Stomach (tissue), 19 donors: ENCODE data around the gene ATP2B1. TPM values are rescaled to one million over a fixed set of nuclear protein-coding genes. Genes with fewer than 3 reads are reported as not detected.
"Not testable (repeated sequence)": the region's sequence is repeated elsewhere in the genome, so short reads cannot be mapped to it uniquely, and the experiment has no call there.

ENCODE experiments used
- DNase-seq, 2 donors: peaks; one replicate each; pipeline versions ENCODE4 v3.0.0 to v3.0.0-alpha.2; 2013 to 2019
- H3K27ac ChIP-seq, 5 donors: fragments of 200-600 bp in 4 of 5; sonication (generic) in 4 of 5; one replicate each; pipeline ENCODE4 v1.5.1; 2013 to 2019; ENCODE audit warnings: mild to moderate bottlenecking in 1 of 5, moderate library complexity in 1 of 5
- H3K27me3 ChIP-seq, 3 donors: fragments of 200-600 bp; sonication (generic); one replicate each; pipeline ENCODE4 v1.5.1; 2017 to 2019; ENCODE audit warnings: mixed run types in 1 of 3
- H3K36me3 ChIP-seq, 4 donors: fragments of 200-600 bp; sonication (generic); 1 replicate in 3 of 4; 2 replicates in 1 of 4; pipeline ENCODE4 v1.5.1; 2016 to 2019
- H3K4me1 ChIP-seq, 4 donors: fragments of 200-600 bp; sonication (generic); one replicate each; pipeline ENCODE4 v1.5.1; 2016 to 2019
- H3K4me3 ChIP-seq, 4 donors: fragments of 200-600 bp; sonication (generic) in 3 of 4; one replicate each; pipeline ENCODE4 v1.5.1; 2016 to 2019; ENCODE audit warnings: mild to moderate bottlenecking in 1 of 4
- H3K9me3 ChIP-seq, 4 donors: fragments of 200-600 bp; sonication (generic); one replicate each; pipeline ENCODE4 v1.5.1; 2016 to 2019
- EP300 ChIP-seq: sonication (generic); formaldehyde crosslinking; IDR thresholded peaks from one replicate; pipeline ENCODE4 v1.6.1; 2017; ENCODE audit warnings: antibody characterized with exemption
- POLR2A ChIP-seq, 4 donors: fragments of 450-650 bp; IDR thresholded peaks; one replicate each; pipeline ENCODE4 v1.6.1; 2016; ENCODE audit warnings: antibody characterized with exemption in 4 of 4, control low read depth in 2 of 4, mild to moderate bottlenecking in 1 of 4, moderate library complexity in 1 of 4
- POLR2AphosphoS5 ChIP-seq, 3 donors: sonication (generic); formaldehyde crosslinking; IDR thresholded peaks; one replicate each; pipeline ENCODE4 v1.6.1; 2016; ENCODE audit warnings: antibody characterized with exemption in 3 of 3
- WGBS, 5 donors: extraction: QIAGEN DNeasy Blood & Tissue Kit in 3 of 5; methylation state at CpG; one replicate each; pipeline versions ENCODE4 v1.1.5 to v1.1.7; 2013 to 2018; 5-methylcytosine and 5-hydroxymethylcytosine counted together
- intact Hi-C: fragments of 100-400 bp; cut with DNase I; formaldehyde crosslinking; loops from one replicate; pipeline ENCODE4 v1.15.1; 2023; ENCODE audit warnings: low total_unique reads
- long read RNA-seq, 10 donors: transcript quantifications; one replicate each; lab custom pipeline, GENCODE V29; 2026
- polyA plus RNA-seq, 3 donors: library from polyadenylated mRNA; stranded (reverse); fragments of 200-250 nt; gene quantifications; one replicate each; pipeline ENCODE4 v1.2.3, GENCODE V29; 2013
- total RNA-seq, 5 donors: library from RNA; depleted of rRNA; stranded (reverse); fragments of >200 nt; gene quantifications; one replicate each; pipeline versions ENCODE4 v1.1.0 to v1.2.3, GENCODE V29; 2014 to 2016
- TF ChIP-seq, protein P1 (sequence below), 7 experiments: fragments of 450-650 bp in 4 of 7; fragments of 200-600 bp in 3 of 7; sonication (generic) in 3 of 7; IDR thresholded peaks; one replicate each; pipeline ENCODE4 v1.5.1; 2016 to 2019; ENCODE audit warnings: antibody characterized with exemption in 7 of 7, control low read depth in 2 of 7, mild to moderate bottlenecking in 1 of 7
- donor health status: healthy with polysubstance abuse.
- donor health status: Bipolar disorder and iron deficiency.
- donor health status: healthy.

The ATP2B1 gene
- total RNA-seq: 10 to 100 TPM; 15.8 to 84.1 (median 31.0) TPM
- 1 to 10 TPM; 3.5 to 4.7 (median 4.0) TPM for polyA plus RNA-seq
- long read RNA-seq, donor 1, transcript ATP2B1-205 (2 exons, 874 nt): major isoform, 5 of 25 reads
- long read RNA-seq, donor 1, partial matches to known transcripts: 20 of 25 reads
- long read RNA-seq, donor 1, other reads (novel, unspliced or antisense): 0 of 25 reads
- long read RNA-seq, donor 2, full-length matches to known transcripts: 4 of 26 reads
- long read RNA-seq, donor 2, partial matches to known transcripts: 22 of 26 reads
- long read RNA-seq, donor 2, other reads (novel, unspliced or antisense): 0 of 26 reads
- long read RNA-seq, donor 3: 0 reads
- long read RNA-seq, donor 4: 0 reads
- long read RNA-seq, donor 5, partial matches to known transcripts: 13 of 13 reads
- long read RNA-seq, donor 5, other reads (novel, unspliced or antisense): 0 of 13 reads
- long read RNA-seq, donor 6, full-length matches to known transcripts: 11 of 33 reads
- long read RNA-seq, donor 6, partial matches to known transcripts: 22 of 33 reads
- long read RNA-seq, donor 6, other reads (novel, unspliced or antisense): 0 of 33 reads
- long read RNA-seq, donor 7, full-length matches to known transcripts: 7 of 38 reads
- long read RNA-seq, donor 7, partial matches to known transcripts: 22 of 38 reads
- long read RNA-seq, donor 7, other reads (novel, unspliced or antisense): 9 of 38 reads
- long read RNA-seq, donor 8, partial matches to known transcripts: 20 of 21 reads
- long read RNA-seq, donor 8, other reads (novel, unspliced or antisense): 0 of 21 reads
- long read RNA-seq, donor 9, partial matches to known transcripts: 28 of 32 reads
- long read RNA-seq, donor 9, other reads (novel, unspliced or antisense): 0 of 32 reads
- long read RNA-seq, donor 10, transcript ATP2B1-205 (2 exons, 874 nt): major isoform, 6 of 14 reads
- long read RNA-seq, donor 10, partial matches to known transcripts: 7 of 14 reads
- long read RNA-seq, donor 10, other reads (novel, unspliced or antisense): 0 of 14 reads

DNA sequence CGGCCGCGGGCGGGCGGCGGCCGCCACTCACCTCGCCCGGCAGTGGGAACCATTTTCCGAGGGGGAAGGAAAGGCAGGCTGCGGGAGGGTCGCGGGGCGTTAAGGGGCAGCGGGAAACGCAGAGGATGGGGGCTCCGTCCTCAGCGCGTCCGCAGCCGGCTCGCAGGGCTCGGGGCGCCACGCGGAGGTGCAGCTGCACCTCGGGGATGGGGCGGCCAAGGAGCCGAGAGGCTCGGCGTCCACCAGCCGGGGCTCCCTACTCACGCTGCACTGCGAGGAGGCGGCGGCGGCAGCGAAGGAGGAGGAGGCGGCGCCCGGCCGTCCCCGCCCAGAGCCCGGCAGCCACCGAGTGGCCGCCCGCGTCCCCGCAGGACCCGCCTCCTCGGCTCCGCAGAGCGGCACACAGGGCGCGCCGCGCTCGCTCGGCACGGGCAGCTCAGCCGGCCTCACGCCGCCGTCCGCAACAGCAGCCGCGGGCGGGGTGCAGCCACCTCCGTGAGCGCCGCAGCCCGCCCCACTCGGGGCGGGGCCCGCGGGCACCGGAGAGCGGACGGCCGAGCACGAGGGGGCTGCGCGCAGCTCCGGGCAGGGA, at the start of gene ATP2B1:
TSS of gene ATP2B1 (minus strand) at position 274 of the 592 bp plus-strand sequence. CDS start 52,952 bp downstream, outside the sequence.
- Histone ChIP-seq H3K4me3 (peak within 1 kb of the TSS; percentile 83 to 93 (median 90)), H3K4me1 (peaks cover 8 to 36% (median 19%) of the 10 kb centered on the region in 4 donors), H3K9me3 (no peaks in the 10 kb centered on the region), H3K27ac (peak within 1 kb of the TSS; percentile 95 to 100 (median 98)), H3K36me3 (no peaks in the 10 kb centered on the region), H3K27me3 (no peaks in the 10 kb centered on the region)
- WGBS, 5 donors: 0 to 1% (median 0%) methylated on average over 41 to 84 of the region's 84 CpGs
- DNase-seq: peak; percentile 92 to 97
- intact Hi-C loops: no loop called here
- TF ChIP-seq, protein P1, sequence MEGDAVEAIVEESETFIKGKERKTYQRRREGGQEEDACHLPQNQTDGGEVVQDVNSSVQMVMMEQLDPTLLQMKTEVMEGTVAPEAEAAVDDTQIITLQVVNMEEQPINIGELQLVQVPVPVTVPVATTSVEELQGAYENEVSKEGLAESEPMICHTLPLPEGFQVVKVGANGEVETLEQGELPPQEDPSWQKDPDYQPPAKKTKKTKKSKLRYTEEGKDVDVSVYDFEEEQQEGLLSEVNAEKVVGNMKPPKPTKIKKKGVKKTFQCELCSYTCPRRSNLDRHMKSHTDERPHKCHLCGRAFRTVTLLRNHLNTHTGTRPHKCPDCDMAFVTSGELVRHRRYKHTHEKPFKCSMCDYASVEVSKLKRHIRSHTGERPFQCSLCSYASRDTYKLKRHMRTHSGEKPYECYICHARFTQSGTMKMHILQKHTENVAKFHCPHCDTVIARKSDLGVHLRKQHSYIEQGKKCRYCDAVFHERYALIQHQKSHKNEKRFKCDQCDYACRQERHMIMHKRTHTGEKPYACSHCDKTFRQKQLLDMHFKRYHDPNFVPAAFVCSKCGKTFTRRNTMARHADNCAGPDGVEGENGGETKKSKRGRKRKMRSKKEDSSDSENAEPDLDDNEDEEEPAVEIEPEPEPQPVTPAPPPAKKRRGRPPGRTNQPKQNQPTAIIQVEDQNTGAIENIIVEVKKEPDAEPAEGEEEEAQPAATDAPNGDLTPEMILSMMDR (IDR thresholded peaks at IDR 0.05): peak in 1 of 7 experiments; percentile 27
- peak in 2 of 4 donors; percentile 59 to 67 for TF ChIP-seq POLR2A (IDR thresholded peaks at IDR 0.05)
- peak; percentile 78 to 96 (median 95) for TF ChIP-seq POLR2AphosphoS5 (IDR thresholded peaks at IDR 0.05)
- TF ChIP-seq EP300: no peak

DNA sequence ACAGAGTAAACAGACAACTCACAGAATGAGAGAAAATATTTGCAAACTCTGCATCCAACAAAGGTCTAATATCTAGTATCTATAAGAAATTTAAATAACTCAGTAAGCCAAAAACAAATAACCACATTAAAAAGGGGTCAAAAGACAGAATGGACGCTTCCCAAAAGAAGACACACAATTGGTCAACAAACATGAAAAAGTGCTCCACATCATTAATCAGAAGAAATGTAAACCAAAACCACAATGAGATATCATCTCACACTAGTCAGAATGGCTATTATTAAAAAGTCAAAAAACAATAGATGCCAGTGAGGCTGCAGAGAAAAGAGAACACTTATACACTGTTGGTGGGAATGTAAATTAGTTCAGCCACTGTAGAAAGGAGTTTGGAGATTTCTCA, 49.3 kb upstream of the ATP2B1 start:
- intact Hi-C loops, H3K27ac ChIP-seq, H3K27me3 ChIP-seq, H3K4me1 ChIP-seq, H3K36me3 ChIP-seq, H3K4me3 ChIP-seq, DNase-seq, H3K9me3 ChIP-seq: not testable (repeated sequence)
- 52 to 70% (median 57%) methylated on average over 1 of the region's 1 CpG for WGBS, 5 donors

DNA sequence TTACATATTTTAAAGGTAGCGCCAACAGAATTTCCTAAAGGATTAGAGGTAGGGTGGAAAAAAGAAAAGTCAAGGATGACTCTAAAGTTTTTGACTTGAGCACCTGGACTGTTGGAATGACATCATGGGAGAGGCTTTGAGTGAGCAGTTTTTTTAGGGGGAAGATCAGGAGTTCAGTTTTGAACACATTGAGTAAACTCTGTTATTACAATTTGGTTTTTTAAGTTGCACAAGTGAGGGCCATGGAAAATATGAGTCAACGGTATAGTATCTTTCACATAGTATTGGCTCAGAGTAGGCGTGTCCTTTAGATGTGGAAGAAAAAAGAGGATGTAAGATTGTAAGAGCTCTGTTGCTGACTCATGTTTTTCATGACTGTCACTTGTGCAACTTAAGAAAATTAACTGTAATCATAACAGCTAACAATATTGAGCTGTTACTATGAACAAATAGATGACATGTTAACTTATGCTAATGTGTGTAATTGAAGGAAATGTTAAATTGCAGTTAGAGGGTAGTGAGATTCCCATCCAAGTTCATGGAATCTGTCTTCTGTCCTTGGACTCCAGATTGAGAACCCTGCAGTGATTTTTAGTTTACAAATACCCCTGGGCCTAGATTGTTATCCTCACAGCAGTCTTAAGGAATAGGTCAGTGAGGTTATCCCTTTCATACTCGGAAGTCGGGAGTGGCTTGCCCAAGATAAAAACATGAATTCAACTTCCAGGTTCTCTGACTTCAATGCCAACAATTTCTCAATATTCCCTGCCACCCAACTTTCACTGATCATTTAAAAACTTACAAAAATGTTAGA, 48.2 kb upstream of the ATP2B1 start:
- no peak overlapping the region for H3K4me3 ChIP-seq
- TF ChIP-seq POLR2A (IDR thresholded peaks at IDR 0.05) (no peak), POLR2AphosphoS5 (IDR thresholded peaks at IDR 0.05) (peak in 2 of 3 donors; percentile 60)
- no peaks in the 10 kb centered on the region for H3K36me3 ChIP-seq
- H3K27ac ChIP-seq: peak overlapping the region in 3 of 5 donors; percentile 38 to 68 (median 60)
- DNase-seq: peak in 1 of 2 donors; percentile 77
- H3K4me1 ChIP-seq: peaks cover 0 to 10% (median 0%) of the 10 kb centered on the region in 4 donors
- intact Hi-C loops: no loop called here
- H3K27me3 ChIP-seq: no peaks in the 10 kb centered on the region
- H3K9me3 ChIP-seq: no peaks in the 10 kb centered on the region
- 28 to 62% (median 51%) methylated on average over 5 of the region's 5 CpGs for WGBS, 5 donors

DNA sequence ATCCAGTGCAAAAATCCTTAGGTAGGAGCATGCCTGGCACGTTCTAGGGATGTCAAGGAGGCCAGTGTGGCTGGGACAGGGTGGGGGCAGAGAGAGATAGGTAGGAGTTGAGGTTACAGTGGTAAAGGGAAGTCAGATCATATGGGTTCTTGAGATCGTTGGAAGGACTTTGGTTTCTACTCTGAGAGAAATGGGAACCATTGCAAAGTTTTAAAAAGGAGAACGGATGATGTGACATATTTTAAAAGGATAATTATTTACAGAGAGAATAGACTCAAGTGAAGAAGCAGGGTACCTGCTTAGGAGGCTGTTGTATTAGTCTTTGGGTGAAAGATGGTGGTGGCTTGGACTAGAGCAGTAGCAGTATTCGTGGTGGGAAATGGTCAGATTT, 47.6 kb upstream of the ATP2B1 start:
- TF ChIP-seq EP300: no peak
- no peak for TF ChIP-seq POLR2AphosphoS5 (IDR thresholded peaks at IDR 0.05)
- TF ChIP-seq, protein P1 (IDR thresholded peaks at IDR 0.05): no peak
- no peak for TF ChIP-seq POLR2A (IDR thresholded peaks at IDR 0.05)
- Histone ChIP-seq H3K4me1 (peaks cover 0 to 10% (median 0%) of the 10 kb centered on the region in 4 donors), H3K4me3 (no peak overlapping the region), H3K9me3 (no peaks in the 10 kb centered on the region), H3K27ac (peak overlapping the region in 3 of 5 donors; percentile 38 to 68 (median 60)), H3K27me3 (no peaks in the 10 kb centered on the region), H3K36me3 (no peaks in the 10 kb centered on the region)
- DNase-seq: no peak
- WGBS, 5 donors: 73 to 86% (median 84%) methylated on average over 4 of the region's 4 CpGs
- intact Hi-C loops: no loop called here
